HCT116 (cell line): ENCODE measurements around the gene HGS. TPM values are rescaled to one million over a fixed set of nuclear protein-coding genes. Genes with fewer than 3 reads are reported as not detected.

Source experiments
- ATAC-seq: fragments of 200-7000 bp; cut with Tn5 transposase; 2 replicates; pipeline ENCODE4 v1.9.1; 2020; ENCODE audit warnings: mild to moderate bottlenecking, moderate library complexity
- BruUV-seq: library from RNA; stranded (reverse); fragments of 400-500 nt; replicated peaks from 2 replicates; lab custom pipeline; 2021; lab: Mats Ljungman, UMichigan
- CTCF ChIA-PET: fragments of 300-600 bp; sonication (Branson Sonifier 250); formaldehyde crosslinking; loops from one replicate; lab custom pipeline; 2021; ENCODE audit warnings: antibody characterized with exemption; lab: Charles Lee
- POLR2A ChIA-PET: fragments of 300-600, 350-600 bp; sonication (Branson Sonifier 250); formaldehyde crosslinking; loops from one replicate; lab custom pipeline; 2021; ENCODE audit warnings: antibody characterized with exemption; lab: Charles Lee
- RAD21 ChIA-PET, 2 experiments: fragments of 300-600 bp; sonication (Branson Sonifier 250); formaldehyde crosslinking; loops; one replicate each; lab custom pipeline; 2023; ENCODE audit warnings: low total read pairs in 2 of 2; ENCODE audit not compliant: uncharacterized antibody in 2 of 2, unreplicated experiment in 2 of 2, low non-redundant PET in 1 of 2; lab: Charles Lee
- DNase-seq: peaks from one replicate; pipeline ENCODE4 v3.0.0-alpha.2; 2010; ENCODE audit warnings: low read depth, low spot score
- H2AFZ ChIP-seq: fragments of 200-600 bp; shearing (Covaris generic), sonication (generic); 2 replicates; pipeline ENCODE4 v1.6.1; 2017; ENCODE audit warnings: low read depth, mixed run types, mixed read lengths, antibody characterized with exemption, low read length; ENCODE audit not compliant: poor library complexity, severe bottlenecking
- H3K27ac ChIP-seq: 2 replicates; pipeline ENCODE4 v1.5.1; 2012; ENCODE audit warnings: low read depth, low read length
- H3K27me3 ChIP-seq: fragments of 200-600 bp; sonication (generic); 2 replicates; pipeline ENCODE4 v1.6.1; 2016; ENCODE audit warnings: mixed run types, low read length, mixed read lengths; ENCODE audit not compliant: insufficient read depth
- H3K36me3 ChIP-seq, 2 experiments: fragments of 200-500 bp in 1 of 2; fragments of 200-600 bp in 1 of 2; sonication (Bioruptor generic) in 1 of 2; sonication (generic) in 1 of 2; 2 replicates each; pipeline versions ENCODE4 v1.5.1 to v1.6.1; 2014 to 2016; ENCODE audit warnings: low read length in 2 of 2, inconsistent platforms in 1 of 2, mixed read lengths in 1 of 2, mixed run types in 1 of 2; ENCODE audit not compliant: insufficient read depth in 2 of 2, control insufficient read depth in 1 of 2
- H3K4me1 ChIP-seq, 2 experiments: fragments of 200-600 bp in 1 of 2; sonication (generic) in 1 of 2; 2 replicates each; pipeline versions ENCODE4 v1.5.1 to v1.6.1; 2012 to 2017; ENCODE audit warnings: low read length in 2 of 2, inconsistent platforms in 1 of 2, mild to moderate bottlenecking in 1 of 2, mixed read lengths in 1 of 2, mixed run types in 1 of 2, moderate library complexity in 1 of 2; ENCODE audit not compliant: insufficient read depth in 2 of 2, control insufficient read depth in 1 of 2
- H3K4me2 ChIP-seq: fragments of 200-600 bp; sonication (generic); 2 replicates; pipeline ENCODE4 v1.6.1; 2017; ENCODE audit warnings: mixed run types, low read length, mixed read lengths
- H3K4me3 ChIP-seq, 2 experiments: fragments of 200-600 bp in 1 of 2; sonication (generic) in 1 of 2; replicated peaks in 1 of 2; 2 replicates each; pipeline ENCODE4 v1.5.1; 2011 to 2016; ENCODE audit warnings: low read length in 2 of 2, control low read depth in 1 of 2, low read depth in 1 of 2, mild to moderate bottlenecking in 1 of 2, mixed read lengths in 1 of 2, mixed run types in 1 of 2
- H3K79me2 ChIP-seq: fragments of 200-600 bp; sonication (generic); 2 replicates; pipeline ENCODE4 v1.6.1; 2017; ENCODE audit warnings: mild to moderate bottlenecking, mixed run types, low read length, moderate library complexity, mixed read lengths; ENCODE audit not compliant: insufficient read depth
- H3K9ac ChIP-seq: fragments of 200-600 bp; sonication (generic); 2 replicates; pipeline ENCODE4 v1.6.1; 2016; ENCODE audit warnings: low read length, mixed read lengths
- H3K9me2 ChIP-seq: fragments of 200-600 bp; sonication (generic), shearing (Covaris generic); 2 replicates; pipeline ENCODE4 v1.6.1; 2017; ENCODE audit warnings: mixed run types, mild to moderate bottlenecking, moderate library complexity; ENCODE audit not compliant: insufficient read depth
- H3K9me3 ChIP-seq, 2 experiments: fragments of 200-500 bp in 1 of 2; fragments of 200-600 bp in 1 of 2; sonication (Bioruptor generic) in 1 of 2; sonication (generic) in 1 of 2; 2 replicates each; pipeline ENCODE4 v1.6.1; 2014 to 2017; ENCODE audit warnings: low read length in 2 of 2, mixed read lengths in 2 of 2, inconsistent platforms in 1 of 2, low read depth in 1 of 2, mild to moderate bottlenecking in 1 of 2, mixed run types in 1 of 2, moderate library complexity in 1 of 2; ENCODE audit not compliant: control insufficient read depth in 1 of 2, insufficient read depth in 1 of 2
- H4K20me1 ChIP-seq: fragments of 200-600 bp; sonication (generic), shearing (Covaris generic); 2 replicates; pipeline ENCODE4 v1.6.1; 2017; ENCODE audit warnings: mixed run types, mild to moderate bottlenecking, moderate library complexity; ENCODE audit not compliant: insufficient read depth
- CBX3 ChIP-seq: IDR thresholded peaks from 2 replicates; pipeline ENCODE4 v1.6.1; 2012; ENCODE audit warnings: low read depth
- EGR1 ChIP-seq: IDR thresholded peaks from 2 replicates; pipeline ENCODE4 v1.6.1; 2012; ENCODE audit warnings: low read depth
- ELF1 ChIP-seq: IDR thresholded peaks from 2 replicates; pipeline ENCODE4 v1.6.1; 2012; ENCODE audit warnings: low read depth, borderline replicate concordance
- EZH2phosphoT487 ChIP-seq: fragments of 200-600 bp; IDR thresholded peaks from 2 replicates; pipeline ENCODE4 v1.6.1; 2018; ENCODE audit warnings: antibody characterized with exemption, borderline replicate concordance
- POLR2A ChIP-seq: IDR thresholded peaks from 2 replicates; pipeline ENCODE4 v1.7.0; 2011; ENCODE audit warnings: borderline replicate concordance; ENCODE audit not compliant: insufficient read depth, insufficient read length; ENCODE audit errors: extremely low read depth
- POLR2AphosphoS5 ChIP-seq: IDR thresholded peaks from 2 replicates; pipeline ENCODE4 v1.6.1; 2011; ENCODE audit warnings: mild to moderate bottlenecking, low read depth, low read length, moderate library complexity
- RAD21 ChIP-seq: IDR thresholded peaks from 2 replicates; pipeline ENCODE4 v1.6.1; 2012; ENCODE audit warnings: low read depth, mild to moderate bottlenecking
- SP1 ChIP-seq: IDR thresholded peaks from 2 replicates; pipeline ENCODE4 v1.6.1; 2012; ENCODE audit warnings: low read depth
- YY1 ChIP-seq: IDR thresholded peaks from 2 replicates; pipeline ENCODE4 v1.6.1; 2011; ENCODE audit warnings: low read length, low read depth, moderate library complexity, mild to moderate bottlenecking; ENCODE audit not compliant: insufficient replicate concordance; ENCODE audit errors: extremely low read depth
- ZNF274 ChIP-seq: fragments of 200-500 bp; sonication (Bioruptor generic); IDR thresholded peaks from 2 replicates; pipeline ENCODE4 v1.6.1; 2014; ENCODE audit warnings: mild to moderate bottlenecking, low read depth, low read length, inconsistent platforms
- intact Hi-C: fragments of 100-400 bp; cut with micrococcal nuclease; formaldehyde crosslinking; loops from 2 replicates; pipeline ENCODE4 v1.10.0; 2022
- total RNA-seq: library from RNA; stranded (reverse); gene quantifications from one replicate; pipeline ENCODE4 v1.2.1, GENCODE V29; 2021; ENCODE audit not compliant: unreplicated experiment
- TF ChIP-seq, protein P1 (sequence below): IDR thresholded peaks from 2 replicates; pipeline ENCODE4 v1.6.1; 2012
- TF ChIP-seq, protein P2 (sequence below), 3 experiments: fragments of 200-600 bp in 1 of 3; sonication (generic) in 1 of 3; IDR thresholded peaks in 2 of 3; conservative IDR thresholded peaks in 1 of 3; 2 replicates each; pipeline ENCODE4 v1.5.1; 2012 to 2017; ENCODE audit warnings: low read depth in 2 of 3, low read length in 2 of 3, antibody characterized with exemption in 1 of 3, borderline replicate concordance in 1 of 3, control low read depth in 1 of 3, mild to moderate bottlenecking in 1 of 3, mixed read lengths in 1 of 3, mixed run types in 1 of 3, moderate library complexity in 1 of 3; ENCODE audit not compliant: insufficient read depth in 1 of 3

HGS gene
- total RNA-seq, 1 experiment from 2014 or later: 231 TPM

GRCh38 chr17:81706232-81706611 lies 22.4 kb downstream of the HGS start:
- DNase-seq (no peak), ATAC-seq (no peak)
- H3K36me3 ChIP-seq: peaks cover 19 to 49% of the 10 kb centered on the region in 2 experiments; a peak in 3 of 4 replicates
- no peaks in the 10 kb centered on the region for H3K9me3 ChIP-seq
- H4K20me1 ChIP-seq: no peaks in the 10 kb centered on the region; the same call in 1 of the 2 replicates
- no peaks in the 10 kb centered on the region for H3K27me3 ChIP-seq
- no TSS peak for BruUV-seq
- no peak overlapping the region for H3K4me3 ChIP-seq
- RAD21 ChIA-PET: no interaction called here
- POLR2A ChIA-PET: interaction anchor here (1.0 to 1.4 kb wide), 2 partner anchors 22 to 127 kb away, joined by 3 to 5 read pairs; partner anchors contain the start of genes ARL16, HGS and MCRIP1
- H3K79me2 ChIP-seq: peaks cover 64% of the 10 kb centered on the region
- TF ChIP-seq, protein P1, sequence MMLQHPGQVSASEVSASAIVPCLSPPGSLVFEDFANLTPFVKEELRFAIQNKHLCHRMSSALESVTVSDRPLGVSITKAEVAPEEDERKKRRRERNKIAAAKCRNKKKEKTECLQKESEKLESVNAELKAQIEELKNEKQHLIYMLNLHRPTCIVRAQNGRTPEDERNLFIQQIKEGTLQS: no peak
- TF ChIP-seq EZH2phosphoT487 (no peak), ZNF274 (no peak), SP1 (no peak), ELF1 (no peak), POLR2A (no peak), YY1 (no peak), POLR2AphosphoS5 (no peak)
- H3K9me2 ChIP-seq: no peaks in the 10 kb centered on the region
- no peak overlapping the region for H3K9ac ChIP-seq
- H2AFZ ChIP-seq: no peak overlapping the region
- no peak overlapping the region; the same call in 1 of the 2 replicates for H3K27ac ChIP-seq
- no peak overlapping the region for H3K4me2 ChIP-seq
- peaks cover 27 to 42% of the 10 kb centered on the region in 2 experiments for H3K4me1 ChIP-seq
- CTCF ChIA-PET: no interaction called here
- intact Hi-C loops: no loop called here

- H3K4me3 ChIP-seq: no peak overlapping the region
- CTCF ChIA-PET: no interaction called here
- TF ChIP-seq EGR1 (no peak), EZH2phosphoT487 (no peak), YY1 (no peak), RAD21 (no peak), CBX3 (no peak)
- TF ChIP-seq, protein P2, sequence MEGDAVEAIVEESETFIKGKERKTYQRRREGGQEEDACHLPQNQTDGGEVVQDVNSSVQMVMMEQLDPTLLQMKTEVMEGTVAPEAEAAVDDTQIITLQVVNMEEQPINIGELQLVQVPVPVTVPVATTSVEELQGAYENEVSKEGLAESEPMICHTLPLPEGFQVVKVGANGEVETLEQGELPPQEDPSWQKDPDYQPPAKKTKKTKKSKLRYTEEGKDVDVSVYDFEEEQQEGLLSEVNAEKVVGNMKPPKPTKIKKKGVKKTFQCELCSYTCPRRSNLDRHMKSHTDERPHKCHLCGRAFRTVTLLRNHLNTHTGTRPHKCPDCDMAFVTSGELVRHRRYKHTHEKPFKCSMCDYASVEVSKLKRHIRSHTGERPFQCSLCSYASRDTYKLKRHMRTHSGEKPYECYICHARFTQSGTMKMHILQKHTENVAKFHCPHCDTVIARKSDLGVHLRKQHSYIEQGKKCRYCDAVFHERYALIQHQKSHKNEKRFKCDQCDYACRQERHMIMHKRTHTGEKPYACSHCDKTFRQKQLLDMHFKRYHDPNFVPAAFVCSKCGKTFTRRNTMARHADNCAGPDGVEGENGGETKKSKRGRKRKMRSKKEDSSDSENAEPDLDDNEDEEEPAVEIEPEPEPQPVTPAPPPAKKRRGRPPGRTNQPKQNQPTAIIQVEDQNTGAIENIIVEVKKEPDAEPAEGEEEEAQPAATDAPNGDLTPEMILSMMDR (IDR thresholded peaks at IDR 0.05 in 2 of 3, conservative IDR thresholded peaks at IDR 0.05 in 1 of 3; ENCODE audit: borderline replicate concordance in 1 of 3, insufficient read depth in 1 of 3, low read depth in 2 of 3, low read length in 2 of 3): peak in 2 of 3 experiments; percentile 15 to 35; a peak in 2 of 6 replicates
- TF ChIP-seq, protein P1: no peak
- TF ChIP-seq, all 23 proteins: peak for 1
- ATAC-seq (no peak), DNase-seq (no peak)
- intact Hi-C loops: no loop called here
- TSS peak; percentile 1 for BruUV-seq
- H3K4me2 ChIP-seq: no peak overlapping the region
- H3K27ac ChIP-seq: no peak overlapping the region; the same call in 1 of the 2 replicates
- H3K36me3 ChIP-seq: peaks cover 16 to 43% of the 10 kb centered on the region in 2 experiments; a peak in 3 of 4 replicates
- no peaks in the 10 kb centered on the region for H3K9me2 ChIP-seq
- no peaks in the 10 kb centered on the region for H3K9me3 ChIP-seq
- H3K27me3 ChIP-seq: no peaks in the 10 kb centered on the region
- ChIA-PET RAD21 (no interaction called here), POLR2A (interaction anchor here (1.0 to 1.4 kb wide), 2 partner anchors 23 to 126 kb away, joined by 3 to 5 read pairs; partner anchors contain the start of genes ARL16, HGS and MCRIP1)
- H3K79me2 ChIP-seq: peaks cover 57% of the 10 kb centered on the region
- no peak overlapping the region for H3K9ac ChIP-seq
- H2AFZ ChIP-seq: no peak overlapping the region
- H3K4me1 ChIP-seq: peaks cover 25 to 42% of the 10 kb centered on the region in 2 experiments
- no peaks in the 10 kb centered on the region; the same call in 1 of the 2 replicates for H4K20me1 ChIP-seq
These were observed 23.2 kb downstream of the HGS start for GRCh38 chr17:81706757-81707624.
